HG03432 (cell line): ENCODE measurements around the gene STUM.

Experiments
- ATAC-seq: cut with Tn5 transposase; IDR thresholded peaks from one replicate; pipeline ENCODE4 v1.9.1; 2021; ENCODE audit warnings: mild to moderate bottlenecking, moderate library complexity; ENCODE audit not compliant: unreplicated experiment

STUM gene

DNA sequence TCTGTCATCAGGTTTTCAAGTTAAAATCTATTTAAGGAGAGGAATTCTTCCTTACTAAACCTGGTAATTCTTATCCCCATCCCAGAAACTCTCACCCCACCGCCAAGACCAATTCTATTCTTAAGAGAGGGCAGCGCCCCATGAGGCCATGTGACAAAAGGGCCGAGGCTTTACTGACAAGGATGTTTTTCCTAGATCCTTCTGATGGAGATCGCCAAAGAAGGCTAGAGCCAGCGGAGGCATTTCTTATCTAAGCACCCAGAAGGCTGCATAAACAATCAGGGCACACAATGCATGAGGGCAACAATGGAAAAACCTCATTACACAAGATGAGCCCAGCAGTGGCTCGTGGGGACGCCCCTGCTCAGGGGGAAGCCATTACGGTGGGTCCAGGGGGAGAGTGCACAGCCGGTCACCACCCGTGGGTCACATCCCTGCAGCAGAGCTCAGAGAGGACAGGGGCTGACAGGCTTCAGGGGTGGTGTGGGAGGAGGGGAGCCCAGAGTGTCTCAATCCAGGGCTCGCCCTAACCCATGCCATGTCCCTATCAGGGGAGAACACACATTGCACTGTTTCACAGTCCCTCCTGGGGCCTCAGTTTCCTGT, 101.8 kb downstream of the STUM start:
- no peak for ATAC-seq

- no peak for ATAC-seq
Measured at GRCh38 chr1:226651041-226651731, 102.6 kb downstream of the STUM start.

DNA sequence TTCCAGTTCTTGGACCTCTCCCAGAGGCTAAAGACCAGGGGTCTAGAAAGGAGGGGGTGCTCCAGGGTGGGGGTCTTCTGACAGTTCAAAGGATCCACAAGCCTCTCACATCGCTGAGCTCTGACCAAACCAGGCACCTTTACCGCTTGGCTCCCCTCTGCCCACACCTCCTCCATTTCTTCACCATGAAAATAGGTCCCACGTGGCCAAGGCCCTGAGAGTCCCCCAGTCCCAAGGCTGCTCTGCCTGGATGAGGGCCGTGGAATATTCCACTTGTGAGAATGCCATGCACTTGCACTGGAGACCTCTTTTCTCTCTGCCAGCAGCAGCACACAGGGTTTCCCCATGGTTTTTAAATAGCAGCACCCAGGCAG, 103.2 kb downstream of the STUM start:
- no peak for ATAC-seq

DNA sequence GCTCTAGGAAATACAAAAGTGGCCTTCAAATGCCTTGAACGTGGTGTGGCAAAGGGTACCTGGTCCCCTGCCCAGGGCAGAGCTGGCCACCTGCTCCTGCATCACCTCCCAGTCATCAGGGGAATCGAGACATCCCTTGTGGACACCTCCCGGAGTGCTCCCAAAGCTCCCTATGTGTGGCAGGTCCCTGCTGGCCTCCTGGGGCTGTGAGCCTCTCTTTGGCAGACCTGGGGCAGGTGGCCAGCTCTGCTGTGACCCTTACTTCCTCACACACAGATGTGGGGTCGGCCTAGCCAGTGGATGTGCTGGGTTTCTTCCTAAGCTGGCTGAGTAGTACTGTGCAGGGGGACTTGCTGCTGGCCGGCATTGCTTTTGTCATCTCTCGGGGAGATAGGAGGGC, 104.0 kb downstream of the STUM start:
- ATAC-seq = no peak

GRCh38 chr1:226653311-226653921, 104.9 kb downstream of the STUM start:
- ATAC-seq = peak; percentile 83

- ATAC-seq = no peak
Measured at GRCh38 chr1:226654046-226654667, 105.6 kb downstream of the STUM start.

DNA sequence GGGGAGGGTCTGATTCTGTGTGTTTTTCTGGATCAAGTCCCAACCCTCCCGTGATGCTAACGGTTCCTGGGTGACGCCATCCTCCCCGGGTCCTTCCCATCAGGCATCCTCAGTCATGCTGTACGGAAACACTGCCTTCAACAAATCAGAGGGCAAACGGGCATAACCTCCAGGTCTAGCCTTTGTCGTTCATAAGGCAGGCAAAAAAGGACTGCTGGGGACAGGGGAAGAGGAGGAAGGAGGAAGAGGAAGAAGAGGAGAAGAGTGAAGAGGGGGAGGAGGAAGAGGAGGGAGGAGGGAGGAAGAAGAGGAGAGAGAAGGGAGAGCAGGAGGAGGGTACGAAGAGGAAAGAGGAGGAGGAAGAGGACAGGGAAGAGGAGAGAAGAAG, 106.1 kb downstream of the STUM start:
- ATAC-seq = no peak

DNA sequence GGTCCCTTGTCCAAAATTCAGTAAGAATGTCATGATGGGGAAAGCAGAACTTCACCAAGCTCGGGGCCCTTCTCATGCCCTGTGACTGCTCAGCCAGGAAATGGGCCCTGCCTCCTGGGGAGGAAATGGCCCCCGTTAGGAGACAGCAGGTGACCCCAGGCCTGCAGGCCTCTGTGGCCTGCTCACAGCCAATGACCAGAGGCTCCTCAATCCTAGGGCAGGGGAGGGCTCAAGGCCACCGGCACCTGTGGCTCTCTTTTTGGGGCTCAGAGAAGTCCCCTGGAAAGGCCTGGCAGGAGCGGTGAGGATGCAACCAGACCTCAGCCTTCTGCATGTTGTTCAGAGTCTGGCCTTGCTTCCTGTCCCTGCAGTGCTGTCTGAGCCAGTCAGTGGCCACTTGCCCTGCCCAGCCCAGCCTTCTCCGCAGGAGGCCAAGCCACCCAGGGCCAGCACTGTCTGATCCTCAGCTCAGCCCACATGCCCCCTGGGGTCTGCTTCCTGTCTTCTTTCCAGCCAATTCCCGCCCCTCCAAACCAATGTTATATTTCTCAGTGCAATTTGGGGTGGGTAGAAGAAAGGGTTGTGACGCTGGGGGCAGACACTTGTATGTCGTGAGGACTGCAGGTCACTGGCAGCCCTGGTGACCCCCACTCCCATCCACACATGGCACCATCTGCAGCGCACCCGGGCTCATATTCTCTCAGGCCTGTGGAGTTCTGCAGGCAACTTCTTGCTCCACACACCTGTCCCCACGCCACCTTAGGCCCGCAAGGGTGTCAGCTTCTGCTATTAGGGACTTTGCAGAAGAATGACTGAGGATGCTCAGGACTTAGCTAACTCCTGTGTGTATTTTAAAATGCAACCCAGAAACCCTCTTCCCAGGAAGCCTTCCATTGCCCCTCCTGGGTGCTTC, 106.9 kb downstream of the STUM start:
- ATAC-seq = no peak

DNA sequence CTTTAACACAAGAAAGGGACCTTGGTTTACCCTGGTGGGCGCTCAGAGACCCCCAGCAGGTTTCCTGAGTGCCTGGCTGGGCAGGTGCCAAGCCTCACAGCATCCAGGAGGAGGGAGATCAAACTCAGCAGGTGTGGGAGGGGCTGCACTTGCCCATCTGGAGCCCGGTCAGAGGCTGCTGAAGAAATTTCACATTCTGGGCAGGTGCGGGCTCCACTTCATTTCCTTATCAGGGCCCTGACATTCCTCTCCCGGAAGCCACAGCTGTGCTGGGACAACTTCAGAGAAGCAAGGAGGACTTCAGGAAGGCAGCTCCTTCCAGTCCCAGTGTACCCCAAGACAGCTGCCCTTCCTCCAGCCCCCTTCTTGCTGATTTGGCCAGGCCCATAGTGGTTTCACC, 107.6 kb downstream of the STUM start:
- ATAC-seq = no peak

DNA sequence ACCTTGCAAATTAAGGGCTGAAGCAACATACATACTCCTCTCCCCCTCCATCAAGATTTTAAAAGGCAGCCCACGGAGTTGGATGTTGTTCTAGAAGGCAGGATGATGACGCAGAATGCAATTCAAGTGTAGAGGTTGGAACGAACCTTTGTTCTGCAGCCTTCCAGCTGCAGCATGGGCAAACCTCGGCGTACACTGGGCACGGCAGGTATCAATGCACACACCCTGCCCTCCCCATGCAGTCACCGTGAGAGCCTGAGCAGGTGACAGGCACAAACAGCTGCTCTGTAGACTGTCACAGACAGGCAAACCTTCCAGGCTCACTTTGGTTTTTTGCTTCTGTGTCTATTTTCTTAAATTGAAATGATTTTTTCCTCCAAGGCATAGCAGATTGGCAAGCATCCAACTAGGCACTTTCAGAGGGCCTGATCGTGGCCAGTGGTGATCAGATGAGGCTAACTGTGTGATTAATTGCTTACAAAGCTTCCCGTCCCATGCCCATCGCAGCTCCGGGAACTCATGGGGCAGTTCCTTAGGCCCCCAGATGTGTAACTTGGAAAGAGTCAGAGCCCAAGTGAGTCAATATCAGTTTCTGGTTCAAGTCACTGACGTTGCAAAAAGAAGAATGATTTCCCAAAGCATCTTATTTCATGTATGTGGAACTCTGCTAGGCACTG, 108.2 kb downstream of the STUM start:
- no peak for ATAC-seq

GRCh38 chr1:226657895-226658545, 109.5 kb downstream of the STUM start:
- ATAC-seq = no peak

DNA sequence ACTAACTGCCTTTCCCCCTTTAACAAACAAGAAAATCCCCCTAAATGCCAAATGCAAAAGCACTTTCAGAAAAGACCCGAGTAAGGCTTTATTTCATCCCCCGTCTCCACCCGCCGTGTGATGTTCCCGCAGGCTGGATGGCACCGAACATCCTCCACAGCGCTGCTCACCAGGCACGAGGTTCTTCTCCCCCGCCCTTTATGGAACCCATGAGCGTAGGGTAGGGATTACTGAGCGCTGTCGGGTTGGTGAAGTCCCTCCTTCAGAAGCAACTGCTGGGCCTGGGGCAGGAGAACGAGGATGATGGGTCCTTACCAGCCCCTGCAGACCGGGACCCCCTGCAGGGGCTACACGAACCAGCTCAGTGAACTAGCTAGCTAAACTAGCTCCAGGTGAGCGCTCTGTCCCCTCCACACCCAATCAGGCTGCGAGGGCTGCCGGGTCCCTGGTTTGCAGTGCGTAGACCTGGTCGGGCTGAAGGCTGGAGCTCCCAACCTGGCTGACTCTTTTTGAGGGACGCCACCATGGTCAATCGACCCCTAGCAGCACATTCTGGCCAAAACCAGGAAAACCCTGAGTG, 110.1 kb downstream of the STUM start:
- ATAC-seq = no peak
